DND-41 (cell line): Measurements from ENCODE around the gene CACNA2D3.

ENCODE experiments used
- EZH2 ChIP-seq: IDR thresholded peaks from 3 replicates; pipeline ENCODE4 v1.6.1; 2012; ENCODE audit warnings: borderline replicate concordance, low read depth, mild to moderate bottlenecking, moderate library complexity, low read length, inconsistent platforms; ENCODE audit not compliant: severe bottlenecking
- TF ChIP-seq, protein P1 (sequence below): IDR thresholded peaks from 2 replicates; pipeline ENCODE4 v1.5.1; 2012; ENCODE audit warnings: borderline replicate concordance, low read length, moderate library complexity, mild to moderate bottlenecking; ENCODE audit not compliant: poor library complexity, severe bottlenecking; ENCODE audit errors: extremely low read depth

- TF ChIP-seq, protein P1, sequence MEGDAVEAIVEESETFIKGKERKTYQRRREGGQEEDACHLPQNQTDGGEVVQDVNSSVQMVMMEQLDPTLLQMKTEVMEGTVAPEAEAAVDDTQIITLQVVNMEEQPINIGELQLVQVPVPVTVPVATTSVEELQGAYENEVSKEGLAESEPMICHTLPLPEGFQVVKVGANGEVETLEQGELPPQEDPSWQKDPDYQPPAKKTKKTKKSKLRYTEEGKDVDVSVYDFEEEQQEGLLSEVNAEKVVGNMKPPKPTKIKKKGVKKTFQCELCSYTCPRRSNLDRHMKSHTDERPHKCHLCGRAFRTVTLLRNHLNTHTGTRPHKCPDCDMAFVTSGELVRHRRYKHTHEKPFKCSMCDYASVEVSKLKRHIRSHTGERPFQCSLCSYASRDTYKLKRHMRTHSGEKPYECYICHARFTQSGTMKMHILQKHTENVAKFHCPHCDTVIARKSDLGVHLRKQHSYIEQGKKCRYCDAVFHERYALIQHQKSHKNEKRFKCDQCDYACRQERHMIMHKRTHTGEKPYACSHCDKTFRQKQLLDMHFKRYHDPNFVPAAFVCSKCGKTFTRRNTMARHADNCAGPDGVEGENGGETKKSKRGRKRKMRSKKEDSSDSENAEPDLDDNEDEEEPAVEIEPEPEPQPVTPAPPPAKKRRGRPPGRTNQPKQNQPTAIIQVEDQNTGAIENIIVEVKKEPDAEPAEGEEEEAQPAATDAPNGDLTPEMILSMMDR = no peak
- TF ChIP-seq EZH2 = no peak
Observed at GRCh38 chr3:55097441-55097840, 975.1 kb downstream of the CACNA2D3 start.
